Activated T-cell treated with anti-CD3 and anti-CD28 coated beads, Interleukin-2, amount 50 U/mL, for 48 hours (primary cell): ENCODE data around the gene KANTR.
"Not testable (repeated sequence)": the region's sequence is repeated elsewhere in the genome, so short reads cannot be mapped to it uniquely, and the experiment has no call there.

Source experiments
- DNase-seq, 2 experiments: peaks; one replicate each; pipeline ENCODE4 v3.0.0-alpha.2; 2020

The KANTR gene

DNA sequence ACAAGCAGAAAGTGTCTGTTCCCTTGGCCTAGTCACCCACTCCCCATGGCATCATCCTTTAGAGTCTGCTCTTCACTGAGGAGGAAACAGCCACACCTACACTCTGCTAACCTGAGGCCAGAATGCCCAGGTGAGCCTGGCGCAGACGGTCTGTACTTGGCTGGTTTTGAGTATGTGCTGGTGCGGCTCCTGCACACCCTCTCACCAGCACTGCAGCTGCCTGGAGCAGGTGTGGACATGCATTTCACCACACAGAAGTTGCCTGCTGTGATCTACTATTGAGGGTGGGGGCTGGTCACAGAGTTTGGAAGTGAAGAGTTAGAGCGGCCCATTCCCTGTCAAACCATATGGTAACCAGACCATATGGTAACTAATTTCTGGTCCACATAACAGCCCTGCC lies 39.5 kb downstream of the KANTR start:
- no peak for DNase-seq

DNA sequence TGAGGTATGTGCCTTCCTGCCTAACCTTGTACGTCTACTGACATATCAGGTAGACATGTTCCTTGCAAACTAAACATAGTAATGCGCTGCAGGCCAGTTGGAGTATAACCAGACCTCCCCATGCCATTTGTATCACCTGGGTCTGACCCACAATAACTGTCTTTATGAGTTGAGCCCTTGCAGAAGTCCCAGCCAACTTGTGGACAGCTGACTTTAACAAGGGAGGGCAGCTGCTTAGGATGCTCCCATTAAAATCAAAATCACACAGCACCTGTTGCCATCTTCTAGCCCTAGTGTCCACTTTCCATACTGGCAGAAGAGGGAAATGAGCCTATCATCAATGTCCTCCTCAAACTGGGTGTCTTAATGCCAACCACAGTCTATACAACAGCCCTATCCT lies 41.6 kb downstream of the KANTR start:
- DNase-seq = no peak

DNA sequence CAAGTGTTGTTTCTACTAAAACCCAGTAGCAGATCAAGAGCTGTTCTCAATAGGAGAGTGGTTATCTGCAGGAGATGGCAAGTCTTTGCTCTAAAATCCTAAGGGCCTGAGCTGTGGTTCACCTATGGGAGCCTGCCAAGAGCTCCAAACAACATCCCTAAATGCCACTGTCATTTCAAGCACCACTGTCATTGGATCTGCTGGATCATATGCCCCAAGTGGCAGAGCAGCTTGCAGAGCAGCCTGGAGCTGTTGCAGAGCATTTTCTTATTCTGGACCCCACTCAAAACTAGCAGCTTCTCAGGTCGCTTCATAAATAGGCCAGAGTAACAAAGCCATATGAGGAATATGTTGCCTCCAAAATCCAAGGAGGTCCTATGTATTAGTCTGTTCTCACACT lies 59.6 kb downstream of the KANTR start:
- DNase-seq = no peak

DNA sequence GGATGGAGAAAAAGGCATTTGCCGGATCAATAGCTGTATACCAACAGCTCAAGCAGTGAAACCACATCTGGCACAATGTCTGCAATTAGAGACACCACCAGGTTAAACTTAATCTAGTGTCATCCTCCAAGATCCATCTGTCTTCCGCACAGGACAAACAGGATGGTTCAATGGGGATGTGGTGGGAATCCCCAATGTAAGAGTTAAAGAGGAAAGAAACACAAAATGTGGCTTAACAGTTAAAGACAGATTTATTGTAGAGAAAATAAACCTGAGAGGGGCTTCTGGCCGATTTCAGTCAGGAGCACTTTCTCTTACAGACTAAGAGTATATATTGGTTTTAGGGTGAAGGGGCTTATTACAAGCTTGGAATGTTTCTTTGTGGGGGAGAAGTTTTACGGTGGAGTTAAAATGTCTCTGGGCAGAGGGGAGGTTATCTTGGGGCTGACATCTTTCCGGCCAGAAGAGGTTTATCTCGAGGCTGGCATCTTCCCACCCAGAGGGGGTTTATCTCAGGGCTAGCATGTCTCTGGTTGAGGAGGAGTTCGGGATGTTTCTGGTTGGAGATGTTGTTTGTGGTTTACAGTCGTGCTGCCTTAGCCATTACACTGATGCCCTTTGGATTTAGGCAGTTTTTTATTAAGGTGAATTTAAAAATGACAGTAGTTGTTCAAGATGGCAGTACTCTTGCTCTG lies 61.7 kb downstream of the KANTR start:
- no peak for DNase-seq

DNA sequence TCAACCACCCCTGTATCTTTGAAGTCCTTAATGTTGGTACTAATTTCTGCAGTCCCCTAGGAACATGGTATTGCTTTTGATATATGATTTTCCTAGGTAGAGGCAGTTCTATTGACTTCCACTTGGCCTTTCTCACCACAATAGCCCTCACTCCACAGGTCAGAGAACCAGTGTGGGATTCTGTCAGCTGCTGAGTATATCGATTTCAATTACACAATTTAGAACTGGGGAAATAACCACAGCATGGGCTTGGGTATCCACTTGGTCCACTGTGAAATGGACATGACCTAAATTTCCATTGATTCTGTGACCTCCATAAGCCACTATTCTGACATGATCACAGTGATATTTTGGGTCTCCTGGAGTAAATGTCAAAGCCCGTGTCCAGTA lies 62.3 kb downstream of the KANTR start:
- DNase-seq = no peak

DNA sequence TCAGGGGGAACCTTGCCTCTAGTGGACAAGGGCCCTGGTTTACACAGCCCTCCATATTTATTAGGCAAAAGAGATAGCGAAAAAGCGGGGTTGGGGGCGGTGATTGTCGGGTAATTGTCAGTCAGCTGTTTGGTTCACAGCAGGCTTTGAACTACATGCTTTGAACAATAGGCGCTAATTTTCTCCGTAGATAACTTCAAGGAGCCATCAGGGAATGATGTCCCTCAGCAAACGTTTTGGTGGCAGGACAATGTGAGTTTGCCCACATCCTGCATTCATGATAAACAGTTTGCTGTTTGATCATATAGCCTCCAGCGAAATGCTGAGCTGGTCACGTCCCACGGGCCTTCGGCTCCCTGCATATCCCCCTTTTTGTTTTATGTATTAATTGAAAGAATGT lies 65.2 kb downstream of the KANTR start:
- DNase-seq = no peak

DNA sequence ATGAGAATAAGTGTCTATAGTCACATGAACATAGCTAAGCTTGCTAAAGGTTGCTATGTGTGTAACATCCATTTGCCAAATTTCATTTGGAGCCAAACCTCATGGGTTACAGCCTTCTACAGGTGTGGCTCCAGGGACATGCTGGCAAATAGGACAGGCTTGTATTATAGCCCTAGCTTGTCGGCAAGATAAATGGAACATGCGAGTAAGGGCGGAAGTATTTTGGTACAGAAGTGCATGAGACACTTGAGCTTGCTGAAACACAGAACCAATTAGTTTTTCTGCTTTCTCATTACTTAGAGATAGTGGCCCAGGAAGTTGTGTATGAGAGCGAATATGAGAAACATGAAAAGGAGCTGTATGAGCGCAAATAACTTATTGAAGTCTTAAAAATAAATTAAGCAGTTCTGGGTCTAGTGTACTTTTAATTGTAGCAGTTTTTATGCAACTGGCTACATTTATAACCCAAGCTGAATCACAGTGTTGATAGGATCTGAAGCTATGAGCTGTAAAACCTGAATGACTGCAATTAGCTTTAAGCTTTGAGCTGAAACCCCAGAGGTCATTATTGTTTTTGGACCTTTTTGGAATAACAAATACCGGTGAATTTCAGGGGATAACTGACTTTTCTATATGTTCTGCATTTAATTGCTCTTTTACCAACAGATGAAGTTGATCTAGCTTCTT lies 66.5 kb downstream of the KANTR start:
- no peak for DNase-seq

DNA sequence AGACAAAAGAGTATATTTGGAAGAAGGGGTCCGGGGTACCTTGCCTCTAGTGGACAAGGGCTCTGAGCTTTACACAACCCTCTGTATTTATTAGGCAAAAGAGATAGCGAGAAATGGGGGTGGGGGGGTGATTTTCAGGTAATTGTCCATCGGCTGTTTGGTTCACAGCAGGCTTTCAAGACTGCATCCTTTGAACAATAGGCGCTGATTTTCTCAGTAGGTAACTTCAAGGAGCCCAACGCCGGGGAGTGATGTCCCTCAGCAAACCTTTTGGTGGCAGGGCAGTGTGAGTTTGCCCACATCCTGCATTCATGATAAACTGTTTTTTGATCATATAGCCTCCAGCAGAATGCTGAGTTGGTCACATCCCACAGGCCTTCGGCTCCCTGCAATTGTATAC lies 69.5 kb downstream of the KANTR start:
- DNase-seq = no peak

DNA sequence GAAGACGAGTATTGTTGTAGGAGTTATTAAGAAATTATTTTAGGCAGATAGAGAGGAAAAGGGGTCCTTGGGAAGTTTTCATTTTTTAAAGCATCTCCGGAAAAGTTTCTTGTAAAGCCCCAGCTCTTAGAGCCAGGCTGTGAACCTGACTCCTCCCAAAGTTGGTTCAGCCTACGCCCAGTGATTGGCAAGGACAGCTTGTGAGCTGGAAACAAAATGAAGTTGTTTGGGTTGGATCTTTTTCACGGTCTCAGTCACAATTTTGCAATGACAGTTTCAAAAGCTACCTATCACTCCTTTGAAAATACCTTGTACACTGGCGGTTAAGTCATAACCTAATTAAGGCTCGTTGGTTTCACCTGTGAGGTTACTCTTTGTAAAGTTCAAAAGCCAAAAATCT lies 70.6 kb downstream of the KANTR start:
- not testable (repeated sequence) for DNase-seq

DNA sequence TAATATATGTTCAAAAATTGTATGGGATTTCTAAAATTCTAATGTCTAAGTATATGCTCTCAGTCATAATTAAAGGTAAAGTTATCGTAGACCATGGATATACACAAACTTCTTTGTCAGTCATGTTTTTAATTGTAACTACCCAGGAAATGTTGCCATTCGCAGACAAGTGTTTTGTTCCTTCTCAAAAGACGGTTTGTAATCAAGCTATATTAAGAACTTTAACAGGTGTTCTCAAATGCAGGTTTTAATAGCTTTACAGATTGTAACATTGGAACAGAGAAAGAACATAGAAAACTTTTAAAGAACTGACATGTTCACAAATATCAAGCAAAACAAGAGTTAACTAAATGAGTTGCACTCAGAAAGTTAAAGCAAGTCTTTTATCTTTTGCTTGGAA lies 72.2 kb downstream of the KANTR start:
- DNase-seq = no peak

DNA sequence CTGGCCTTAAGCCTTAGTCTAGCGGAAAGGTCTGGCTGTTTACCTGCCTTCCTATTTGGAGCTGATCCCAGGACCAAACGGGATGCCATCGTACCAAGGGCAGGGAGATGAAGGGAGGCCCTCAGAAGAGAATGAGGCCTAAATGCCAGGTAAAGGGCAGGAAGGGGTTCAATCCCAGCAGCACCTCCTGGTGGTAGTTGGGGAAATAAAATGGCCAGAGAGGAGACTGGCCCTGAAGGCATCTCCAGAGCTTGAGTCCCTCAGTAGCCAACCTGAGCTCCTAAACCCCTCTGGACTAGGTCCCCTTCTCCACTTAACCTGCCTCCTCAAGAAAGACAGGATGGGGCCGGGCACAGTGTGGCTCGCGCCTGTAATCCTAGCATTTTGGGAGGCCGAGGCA lies 77.4 kb downstream of the KANTR start:
- DNase-seq = no peak
